GM12873 (cell line): ENCODE results near the gene NVL.

Source experiments
- TF ChIP-seq, protein P1 (sequence below): IDR thresholded peaks from 2 replicates; pipeline ENCODE4 v1.5.1; 2012; ENCODE audit warnings: low read depth, mild to moderate bottlenecking, moderate library complexity, low read length, control low read depth; ENCODE audit not compliant: insufficient read depth; ENCODE audit errors: missing control alignments

The NVL gene

GRCh38 chr1:224266915-224267856 is 62.8 kb downstream of the NVL start:
- TF ChIP-seq, protein P1, sequence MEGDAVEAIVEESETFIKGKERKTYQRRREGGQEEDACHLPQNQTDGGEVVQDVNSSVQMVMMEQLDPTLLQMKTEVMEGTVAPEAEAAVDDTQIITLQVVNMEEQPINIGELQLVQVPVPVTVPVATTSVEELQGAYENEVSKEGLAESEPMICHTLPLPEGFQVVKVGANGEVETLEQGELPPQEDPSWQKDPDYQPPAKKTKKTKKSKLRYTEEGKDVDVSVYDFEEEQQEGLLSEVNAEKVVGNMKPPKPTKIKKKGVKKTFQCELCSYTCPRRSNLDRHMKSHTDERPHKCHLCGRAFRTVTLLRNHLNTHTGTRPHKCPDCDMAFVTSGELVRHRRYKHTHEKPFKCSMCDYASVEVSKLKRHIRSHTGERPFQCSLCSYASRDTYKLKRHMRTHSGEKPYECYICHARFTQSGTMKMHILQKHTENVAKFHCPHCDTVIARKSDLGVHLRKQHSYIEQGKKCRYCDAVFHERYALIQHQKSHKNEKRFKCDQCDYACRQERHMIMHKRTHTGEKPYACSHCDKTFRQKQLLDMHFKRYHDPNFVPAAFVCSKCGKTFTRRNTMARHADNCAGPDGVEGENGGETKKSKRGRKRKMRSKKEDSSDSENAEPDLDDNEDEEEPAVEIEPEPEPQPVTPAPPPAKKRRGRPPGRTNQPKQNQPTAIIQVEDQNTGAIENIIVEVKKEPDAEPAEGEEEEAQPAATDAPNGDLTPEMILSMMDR: no peak

GRCh38 chr1:224266105-224266914 is 63.7 kb downstream of the NVL start:
- TF ChIP-seq, protein P1: no peak

GRCh38 chr1:224264321-224264720 is 65.7 kb downstream of the NVL start:
- TF ChIP-seq, protein P1: no peak

DNA sequence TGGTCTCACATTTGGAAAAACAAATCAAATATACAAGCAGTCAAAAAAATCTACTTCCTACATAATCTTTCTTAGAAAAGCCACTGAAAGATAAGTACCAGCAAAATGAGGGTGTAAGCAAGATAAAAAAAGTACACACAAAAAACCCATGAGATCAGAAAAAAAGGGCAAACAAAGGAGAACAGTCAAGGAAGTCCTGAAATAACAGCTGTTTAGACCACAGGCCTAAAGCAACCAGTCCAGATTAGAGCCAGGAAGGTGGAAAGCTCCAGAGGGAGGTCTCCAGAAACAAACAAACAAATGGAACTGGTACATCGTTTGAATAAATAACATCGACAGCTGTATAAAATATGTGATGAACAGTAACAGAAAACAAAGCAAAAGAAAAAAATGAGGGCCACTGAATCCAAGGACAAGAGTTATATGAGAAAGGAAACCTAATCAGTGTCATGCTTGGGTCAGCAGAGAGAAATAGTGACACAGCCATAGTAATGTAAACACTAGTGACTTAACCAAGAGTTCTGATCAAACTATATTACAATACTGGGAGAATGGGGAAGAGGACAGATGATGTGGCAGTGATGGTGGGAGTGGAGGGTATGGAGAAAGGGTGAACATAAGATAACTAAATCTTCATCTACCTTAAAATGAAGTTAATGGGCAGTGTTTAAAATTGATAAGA is 67.5 kb downstream of the NVL start:
- TF ChIP-seq, protein P1: no peak

DNA sequence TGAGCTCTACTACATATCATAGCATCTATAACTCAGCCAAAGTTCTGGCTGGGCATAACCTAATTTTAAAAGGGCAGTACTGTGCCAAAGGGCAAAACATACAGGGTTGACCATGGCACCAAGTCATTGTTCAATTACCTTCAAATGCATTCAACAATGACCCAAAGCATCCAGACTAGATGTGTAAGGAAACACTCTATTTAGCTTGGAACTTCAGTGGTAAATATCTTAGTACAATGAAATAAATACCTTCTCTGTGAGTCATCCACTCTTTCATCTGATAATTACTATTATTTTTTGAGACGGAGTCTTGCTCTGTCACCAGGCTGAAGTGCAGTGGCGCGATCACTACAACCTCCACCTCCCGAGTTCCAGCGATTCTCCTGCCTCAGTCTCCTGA is 70.0 kb downstream of the NVL start:
- TF ChIP-seq, protein P1: no peak

GRCh38 chr1:224258351-224258750 is 71.6 kb downstream of the NVL start:
- TF ChIP-seq, protein P1: no peak

- TF ChIP-seq, protein P1: no peak
These were observed 73.3 kb downstream of the NVL start for GRCh38 chr1:224256640-224257039.
